GM23248 (cell line): ENCODE data around the gene FRY.

Experiments used
- EZH2 ChIP-seq: fragments of 200-600 bp; sonication (generic); IDR thresholded peaks from 2 replicates; pipeline ENCODE4 v1.6.1; 2018; ENCODE audit warnings: antibody characterized with exemption, mild to moderate bottlenecking; ENCODE audit not compliant: insufficient read depth, poor library complexity, severe bottlenecking
- EZH2phosphoT487 ChIP-seq: fragments of 200-600 bp; sonication (generic); IDR thresholded peaks from 2 replicates; pipeline ENCODE4 v1.6.1; 2018; ENCODE audit warnings: antibody characterized with exemption, moderate library complexity, mild to moderate bottlenecking, low read depth; ENCODE audit not compliant: insufficient read depth

GRCh38 chr13:32002873-32003272 lies 28.7 kb upstream of the FRY start:
- TF ChIP-seq EZH2: no peak
- TF ChIP-seq EZH2phosphoT487: no peak
